HG03064 (cell line): Measurements from ENCODE around the gene DNAI2.
"Not testable (repeated sequence)": the region's sequence is repeated elsewhere in the genome, so short reads cannot be mapped to it uniquely, and the experiment has no call there.

Source experiments
- ATAC-seq: cut with Tn5 transposase; IDR thresholded peaks from one replicate; pipeline ENCODE4 v1.9.1; 2021; ENCODE audit warnings: low read depth; ENCODE audit not compliant: unreplicated experiment

The DNAI2 gene

GRCh38 chr17:74272731-74273201 is 1.3 kb upstream of the DNAI2 start:
- no peak for ATAC-seq

DNA sequence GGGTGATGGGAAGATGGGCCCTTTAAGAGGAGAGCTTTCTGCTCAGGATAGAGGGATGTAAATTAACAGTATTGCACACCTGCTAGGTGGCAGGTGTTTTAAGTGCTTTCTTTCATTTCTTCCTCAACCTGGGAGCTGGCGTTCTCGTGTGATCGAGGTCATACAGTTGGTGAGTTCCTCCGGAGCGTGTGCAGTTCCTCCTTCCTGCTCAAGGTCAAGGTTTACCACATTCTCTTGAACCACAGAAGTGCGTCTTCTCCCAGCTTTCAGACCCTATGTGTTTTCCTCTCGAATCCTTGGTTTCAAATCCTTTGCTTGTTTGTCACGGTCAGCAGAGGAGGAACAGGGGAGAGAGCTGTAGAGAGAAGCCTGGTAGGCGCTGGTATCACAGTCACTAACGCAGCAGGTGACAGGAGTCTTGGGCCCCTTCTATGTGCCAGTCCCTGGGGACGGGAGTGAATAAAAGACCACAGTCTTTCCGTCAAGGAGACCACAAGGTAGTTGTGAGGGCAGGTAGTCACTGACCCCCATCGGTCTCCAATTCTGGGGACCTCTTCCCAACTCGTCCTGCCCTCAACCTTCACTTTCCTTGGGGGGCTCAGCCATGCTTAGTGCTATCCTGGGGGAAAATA is 791 bp downstream of the DNAI2 start:
- no peak for ATAC-seq

DNA sequence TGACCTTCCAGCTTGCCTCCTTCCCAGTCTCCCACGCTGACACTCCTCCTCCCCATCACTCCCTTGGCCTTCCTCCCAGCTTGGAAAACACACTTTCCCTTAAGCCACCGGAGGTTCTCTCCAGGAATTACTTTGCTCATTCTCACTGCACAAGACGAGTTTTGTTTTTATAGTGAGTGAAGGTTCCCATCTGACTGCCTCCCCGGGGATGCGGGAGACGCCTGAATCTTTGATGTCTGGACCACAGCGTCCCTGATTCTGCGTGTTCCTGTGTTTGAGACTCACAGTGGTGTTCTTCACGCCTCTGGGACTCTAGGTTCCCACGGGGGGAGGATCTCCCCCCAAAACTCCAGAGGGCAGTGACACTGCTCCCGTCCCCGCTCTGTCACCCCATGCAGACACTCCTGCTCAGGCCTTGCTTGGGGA is 2.0 kb downstream of the DNAI2 start:
- ATAC-seq: no peak

GRCh38 chr17:74276541-74277009 is 2.5 kb downstream of the DNAI2 start:
- no peak for ATAC-seq

GRCh38 chr17:74277935-74278334 is 3.9 kb downstream of the DNAI2 start:
- ATAC-seq: no peak

DNA sequence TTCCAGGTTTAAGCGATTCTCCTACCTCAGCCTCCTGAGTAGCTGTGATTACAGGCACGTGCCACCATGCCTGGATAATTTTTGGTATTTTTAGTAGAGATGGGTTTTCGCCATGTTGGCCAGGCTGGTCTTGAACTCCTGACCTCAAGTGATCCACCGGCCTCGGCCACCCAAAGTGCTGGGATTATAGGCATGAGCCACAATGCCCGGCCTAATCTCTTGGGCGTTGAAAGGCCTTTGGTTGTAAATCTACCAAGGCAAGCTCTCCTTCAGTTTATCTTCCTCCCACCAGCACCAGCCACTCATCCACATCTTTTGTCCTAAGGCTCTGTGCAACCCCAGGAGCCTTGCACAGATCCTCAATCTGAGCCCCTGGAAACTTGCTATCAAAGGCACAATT is 5.6 kb downstream of the DNAI2 start:
- ATAC-seq: not testable (repeated sequence)

DNA sequence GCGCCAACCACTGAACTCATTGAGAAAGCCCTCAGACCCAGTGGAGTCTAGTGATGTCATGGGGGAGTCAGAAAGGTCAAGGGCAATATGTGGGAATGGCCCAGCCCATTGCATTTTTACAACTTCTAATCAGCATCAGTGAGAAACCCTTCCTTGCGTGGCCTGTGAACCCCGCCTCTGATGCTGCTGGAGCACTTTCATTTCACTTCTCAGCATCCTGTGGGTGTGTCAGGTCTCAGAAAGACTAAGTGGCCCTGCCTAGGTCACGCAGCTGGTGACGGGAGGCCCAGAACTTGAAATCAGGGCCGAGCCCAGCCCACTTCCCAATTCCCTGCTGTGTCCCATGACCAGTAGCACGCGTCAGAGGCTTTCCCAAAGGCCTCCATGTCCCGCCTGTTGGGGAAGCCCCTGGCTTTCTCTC is 6.1 kb downstream of the DNAI2 start:
- no peak for ATAC-seq

- ATAC-seq: no peak
Observed at GRCh38 chr17:74281799-74282198, 7.8 kb downstream of the DNAI2 start.

- not testable (repeated sequence) for ATAC-seq
Observed at GRCh38 chr17:74282274-74282586, 8.2 kb downstream of the DNAI2 start.

DNA sequence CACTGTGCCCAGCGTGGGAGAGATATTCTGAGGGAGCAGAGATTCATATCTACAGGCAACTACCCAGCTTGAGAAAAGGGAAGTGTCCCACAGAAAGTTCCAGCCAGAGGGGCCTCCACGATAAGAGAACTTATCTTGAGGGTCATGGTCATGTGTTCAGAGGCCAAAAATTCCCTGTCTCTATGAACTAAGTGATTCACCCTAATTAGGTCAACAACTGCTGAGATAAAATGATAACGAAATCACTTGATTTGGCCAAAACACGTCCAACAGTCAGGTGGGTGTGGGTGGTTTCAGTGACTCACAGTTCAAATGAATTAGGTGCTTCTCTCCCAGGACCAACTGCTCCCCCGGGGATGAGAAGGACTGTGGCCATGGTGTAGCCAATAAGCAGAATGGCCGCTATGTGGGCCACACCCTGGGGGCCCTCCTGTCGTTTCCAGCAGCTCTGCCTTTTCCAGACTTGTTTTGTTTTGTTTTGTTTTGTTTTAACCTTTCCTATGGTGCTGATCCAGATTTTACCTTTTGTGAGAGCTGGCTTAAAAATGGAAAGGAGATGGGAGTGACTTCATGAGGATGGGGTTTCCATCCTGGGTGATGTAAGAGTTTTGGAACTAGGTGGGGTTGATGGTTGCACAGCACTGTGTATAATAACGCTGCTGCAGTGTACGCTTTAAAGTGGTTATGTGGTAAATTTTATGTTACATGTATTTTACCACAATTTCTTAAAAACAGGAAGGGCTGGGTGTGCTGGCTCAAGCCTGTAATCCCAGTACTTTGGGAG is 8.7 kb downstream of the DNAI2 start:
- no peak for ATAC-seq

GRCh38 chr17:74283371-74283673 is 9.3 kb downstream of the DNAI2 start:
- ATAC-seq: no peak

DNA sequence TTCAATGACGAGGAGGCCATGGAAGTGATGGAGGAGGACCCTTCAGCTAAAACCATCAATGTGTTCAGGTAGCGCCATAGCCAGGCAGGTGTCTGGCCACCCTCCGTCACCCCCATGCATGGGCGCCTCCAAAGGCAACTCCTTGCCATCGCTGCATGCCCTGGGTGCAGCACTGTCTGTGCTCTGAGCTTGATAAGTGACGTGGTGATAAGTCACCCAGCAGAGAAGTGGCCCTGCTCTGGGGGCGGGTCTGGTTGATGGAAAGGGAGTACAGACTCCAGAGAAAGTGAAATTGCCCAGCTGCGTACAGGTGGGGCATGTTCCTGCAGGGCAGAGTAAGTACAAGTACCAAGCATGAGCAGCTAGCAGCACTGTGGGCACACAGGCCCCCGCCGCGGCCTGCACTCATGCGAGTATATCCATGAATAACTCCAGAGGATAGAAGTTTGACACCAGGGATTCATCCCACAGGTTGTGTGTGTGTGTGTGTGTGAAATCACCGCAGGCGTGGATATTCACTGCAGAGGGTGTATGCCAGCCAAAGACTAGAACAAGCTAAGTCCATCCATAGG is 13.1 kb downstream of the DNAI2 start:
- ATAC-seq: no peak

DNA sequence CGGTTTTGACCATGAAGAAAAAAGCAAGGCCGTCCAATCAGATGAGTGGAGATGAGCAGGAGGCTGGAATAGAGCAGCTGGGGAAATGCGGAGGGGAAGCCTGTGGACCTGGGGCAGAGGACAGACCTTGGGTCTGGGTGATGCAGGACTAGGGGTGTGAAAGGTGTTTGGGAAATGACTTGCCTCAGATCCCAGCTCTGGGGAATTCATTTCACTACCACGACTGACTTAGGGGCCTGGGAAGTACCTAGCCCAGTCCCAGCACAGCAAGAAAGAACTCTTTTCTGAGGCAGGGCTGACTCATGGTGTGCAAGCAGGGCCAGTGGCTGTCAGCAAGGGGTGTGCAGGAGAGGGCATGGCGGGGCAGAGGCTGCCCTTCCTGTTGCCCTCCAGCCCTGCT is 14.8 kb downstream of the DNAI2 start:
- no peak for ATAC-seq

GRCh38 chr17:74289688-74290087 is 15.7 kb downstream of the DNAI2 start:
- ATAC-seq: no peak

GRCh38 chr17:74290340-74290739 is 16.3 kb downstream of the DNAI2 start:
- no peak for ATAC-seq

- no peak for ATAC-seq
Observed at GRCh38 chr17:74292495-74292894, 18.5 kb downstream of the DNAI2 start.

GRCh38 chr17:74295625-74296547 is 21.9 kb downstream of the DNAI2 start:
- no peak for ATAC-seq

- ATAC-seq: no peak
Observed at GRCh38 chr17:74296548-74296936, 22.5 kb downstream of the DNAI2 start.

GRCh38 chr17:74297941-74298340 is 23.9 kb downstream of the DNAI2 start:
- ATAC-seq: no peak

DNA sequence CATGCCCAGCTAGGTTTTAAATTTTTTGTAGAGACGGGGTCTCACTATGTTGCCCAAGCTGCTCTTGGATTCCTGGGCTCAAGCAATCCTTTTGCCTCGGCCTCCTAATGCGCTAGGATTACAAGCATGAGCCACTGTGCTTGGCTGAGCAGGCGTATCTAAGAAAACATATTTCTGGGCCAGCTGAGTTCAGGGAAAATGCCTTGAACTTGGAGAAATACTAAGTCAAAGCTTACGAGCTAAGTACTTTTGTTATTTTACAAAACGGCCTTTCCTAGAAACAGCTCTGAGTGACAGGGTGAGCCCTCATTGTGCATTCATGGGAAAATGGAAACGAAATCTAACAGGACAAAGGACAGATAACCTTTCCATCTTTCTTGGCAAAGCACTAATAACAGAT is 24.7 kb downstream of the DNAI2 start:
- no peak for ATAC-seq
